CD4-positive, alpha-beta T cell (primary cell): ENCODE results near the gene APLP2. TPM values are rescaled to one million over a fixed set of nuclear protein-coding genes. Genes with fewer than 3 reads are reported as not detected.

Source experiments
- ATAC-seq: fragments of 200-7000 bp; cut with Tn5 transposase; one replicate; pipeline ENCODE4 v1.10.0; 2022; ENCODE audit warnings: mild to moderate bottlenecking; ENCODE audit not compliant: poor library complexity
- CTCF ChIA-PET: fragments of 350-600 bp; sonication (Branson Sonifier 250); formaldehyde crosslinking; loops from one replicate; lab custom pipeline; 2021; ENCODE audit warnings: antibody characterized with exemption, inconsistent platforms; lab: Charles Lee
- POLR2A ChIA-PET: fragments of 350-600 bp; sonication (Branson Sonifier 250); formaldehyde crosslinking; loops from one replicate; lab custom pipeline; 2021; ENCODE audit warnings: antibody characterized with exemption, inconsistent platforms; lab: Charles Lee
- DNase-seq, 14 experiments: peaks; one replicate each; pipeline ENCODE4 v3.0.0-alpha.2; 2013 to 2020; ENCODE audit warnings: mixed read lengths in 2 of 14
- H3K27ac ChIP-seq, 2 donors: one replicate each; pipeline versions ENCODE4 v1.5.1 to v1.7.0; 2013; ENCODE audit warnings: low read length in 2 of 2, low read depth in 1 of 2, mild to moderate bottlenecking in 1 of 2
- H3K27me3 ChIP-seq, 2 experiments: 1 replicate in 1 of 2; 2 replicates in 1 of 2; pipeline versions ENCODE4 v1.6.1 to v1.7.0; 2013; ENCODE audit warnings: low read length in 2 of 2, control low read depth in 1 of 2, mild to moderate bottlenecking in 1 of 2, moderate library complexity in 1 of 2; ENCODE audit not compliant: insufficient read depth in 2 of 2, control insufficient read depth in 1 of 2
- H3K36me3 ChIP-seq: one replicate; pipeline ENCODE4 v1.6.1; 2013; ENCODE audit warnings: low read length, control low read depth; ENCODE audit not compliant: insufficient read depth
- H3K4me1 ChIP-seq: one replicate; pipeline ENCODE4 v1.6.1; 2013; ENCODE audit warnings: low read length, control low read depth; ENCODE audit not compliant: insufficient read depth
- H3K4me3 ChIP-seq: one replicate; pipeline ENCODE4 v1.5.1; 2013; ENCODE audit warnings: mild to moderate bottlenecking, low read length, moderate library complexity
- H3K9me3 ChIP-seq, 2 experiments: 1 replicate in 1 of 2; 2 replicates in 1 of 2; pipeline versions ENCODE4 v1.6.1 to v1.7.0; 2013; ENCODE audit warnings: low read length in 2 of 2, mild to moderate bottlenecking in 2 of 2, control low read depth in 1 of 2, moderate library complexity in 1 of 2; ENCODE audit not compliant: control insufficient read depth in 1 of 2, insufficient read depth in 1 of 2
- H3K27ac Mint-ChIP-seq: one replicate; pipeline ENCODE4 v1.8.0; 2020; ENCODE audit warnings: mixed read lengths
- H3K27me3 Mint-ChIP-seq: one replicate; pipeline ENCODE4 v1.8.0; 2021; ENCODE audit warnings: mixed read lengths
- H3K36me3 Mint-ChIP-seq: one replicate; pipeline ENCODE4 v1.8.0; 2021; ENCODE audit warnings: low read depth, mixed read lengths
- H3K4me1 Mint-ChIP-seq: one replicate; pipeline ENCODE4 v1.8.0; 2021; ENCODE audit warnings: low read depth, mixed read lengths
- H3K4me3 Mint-ChIP-seq: one replicate; pipeline ENCODE4 v1.8.0; 2020; ENCODE audit warnings: mild to moderate bottlenecking, mixed read lengths
- H3K9me3 Mint-ChIP-seq: one replicate; pipeline ENCODE4 v1.8.0; 2020; ENCODE audit warnings: mixed read lengths
- CTCF ChIP-seq: fragments of 200-600 bp; IDR thresholded peaks from one replicate; pipeline ENCODE4 v1.8.0; 2022; ENCODE audit warnings: antibody characterized with exemption, mild to moderate bottlenecking
- intact Hi-C, 2 experiments: fragments of 100-400 bp; cut with DNase I in 1 of 2; cut with micrococcal nuclease in 1 of 2; formaldehyde crosslinking; loops; one replicate each; pipeline versions ENCODE4 v1.15.1 to v1.9.0; 2023 to 2025; cut with DNase I, micrococcal nuclease
- total RNA-seq, 174 experiments: library from RNA in 2 of 174; stranded (reverse) in 2 of 174; gene quantifications; one replicate each; pipeline ENCODE4 v1.2.3 and lab custom pipeline; 2021 to 2026

Gene APLP2
- total RNA-seq, 2 experiments from 2014 or later = 28.8 to 29.5 TPM

- ATAC-seq = no peak
- Histone ChIP-seq H3K27ac (no peak overlapping the region), H3K36me3 (no peaks in the 10 kb centered on the region), H3K27me3 (peaks cover 0 to 6% of the 10 kb centered on the region in 2 experiments), H3K4me1 (no peaks in the 10 kb centered on the region), H3K9me3 (peaks cover 0 to 8% of the 10 kb centered on the region in 2 experiments), H3K4me3 (no peak overlapping the region)
- Mint-ChIP-seq H3K27me3 (peaks cover 18% of the 10 kb centered on the region), H3K4me1 (no peaks in the 10 kb centered on the region), H3K4me3 (no peak overlapping the region), H3K9me3 (peaks cover 3% of the 10 kb centered on the region), H3K36me3 (no peaks in the 10 kb centered on the region), H3K27ac (no peak overlapping the region)
- POLR2A ChIA-PET = no interaction called here
- no peak for DNase-seq
- intact Hi-C loops = no loop called here
- TF ChIP-seq CTCF = no peak
- CTCF ChIA-PET = no interaction called here
Observed at GRCh38 chr11:130174642-130175041, 104.9 kb downstream of the APLP2 start.

- DNase-seq (no peak), ATAC-seq (no peak)
- Mint-ChIP-seq H3K36me3 (no peaks in the 10 kb centered on the region), H3K27ac (no peak overlapping the region), H3K4me3 (no peak overlapping the region), H3K9me3 (peaks cover 3% of the 10 kb centered on the region), H3K27me3 (peaks cover 12% of the 10 kb centered on the region), H3K4me1 (no peaks in the 10 kb centered on the region)
- no peaks in the 10 kb centered on the region for H3K36me3 ChIP-seq
- peaks cover 0 to 8% of the 10 kb centered on the region in 2 experiments for H3K9me3 ChIP-seq
- TF ChIP-seq CTCF = no peak
- ChIA-PET CTCF (no interaction called here), POLR2A (no interaction called here)
- H3K4me3 ChIP-seq = no peak overlapping the region
- intact Hi-C loops = no loop called here
- no peak overlapping the region for H3K27ac ChIP-seq
- H3K4me1 ChIP-seq = no peaks in the 10 kb centered on the region
- peaks cover 0 to 3% of the 10 kb centered on the region in 2 experiments for H3K27me3 ChIP-seq
Observed at GRCh38 chr11:130175898-130176297, 106.2 kb downstream of the APLP2 start.

GRCh38 chr11:130177782-130178181 is 108.1 kb downstream of the APLP2 start:
- no peak overlapping the region for H3K4me3 Mint-ChIP-seq
- no peak overlapping the region for H3K27ac ChIP-seq
- POLR2A ChIA-PET = no interaction called here
- H3K27ac Mint-ChIP-seq = no peak overlapping the region
- intact Hi-C loops = no loop called here
- H3K36me3 Mint-ChIP-seq = no peaks in the 10 kb centered on the region
- H3K27me3 Mint-ChIP-seq = peaks cover 9% of the 10 kb centered on the region
- H3K4me3 ChIP-seq = no peak overlapping the region
- no peaks in the 10 kb centered on the region for H3K4me1 ChIP-seq
- H3K36me3 ChIP-seq = no peaks in the 10 kb centered on the region
- DNase-seq (no peak), ATAC-seq (no peak)
- H3K9me3 Mint-ChIP-seq = peaks cover 3% of the 10 kb centered on the region
- no peak for TF ChIP-seq CTCF
- peaks cover 0 to 8% of the 10 kb centered on the region in 2 experiments for H3K9me3 ChIP-seq
- CTCF ChIA-PET = no interaction called here
- H3K27me3 ChIP-seq = peaks cover 3 to 5% of the 10 kb centered on the region in 2 experiments
- no peaks in the 10 kb centered on the region for H3K4me1 Mint-ChIP-seq
